Gastrocnemius medialis (tissue), 4 donors: ENCODE data around the gene LPAR5. TPM values are rescaled to one million over a fixed set of nuclear protein-coding genes. Genes with fewer than 3 reads are reported as not detected.
"Not testable (repeated sequence)": the region's sequence is repeated elsewhere in the genome, so short reads cannot be mapped to it uniquely, and the experiment has no call there.

Experiments
- ATAC-seq, 2 donors: fragments of 150-250 bp; one replicate each; pipeline ENCODE4 v1.9.1; 2016
- DNase-seq, 2 donors: peaks; one replicate each; pipeline ENCODE4 v3.0.0-alpha.2; 2019
- H3K27ac ChIP-seq, 4 donors: fragments of 200-600 bp; sonication (generic); 1 replicate in 1 of 4; 2 replicates in 3 of 4; pipeline ENCODE4 v1.5.1; 2016 to 2018; ENCODE audit warnings: mild to moderate bottlenecking in 2 of 4, moderate library complexity in 1 of 4
- H3K27me3 ChIP-seq, 3 donors: fragments of 200-600 bp; sonication (generic) in 2 of 3; 1 replicate in 1 of 3; 2 replicates in 2 of 3; pipeline versions ENCODE4 v1.5.1 to v1.6.0; 2016 to 2019; ENCODE audit warnings: mild to moderate bottlenecking in 1 of 3, moderate library complexity in 1 of 3
- H3K36me3 ChIP-seq, 2 donors: fragments of 200-600 bp; sonication (generic) in 1 of 2; one replicate each; pipeline ENCODE4 v1.5.1; 2017 to 2018
- H3K4me1 ChIP-seq, 2 donors: fragments of 200-600 bp; sonication (generic) in 1 of 2; one replicate each; pipeline ENCODE4 v1.5.1; 2016 to 2017; ENCODE audit warnings: mild to moderate bottlenecking in 2 of 2
- H3K4me3 ChIP-seq, 4 donors: fragments of 200-600 bp; sonication (generic) in 3 of 4; 1 replicate in 1 of 4; 2 replicates in 3 of 4; pipeline ENCODE4 v1.5.1; 2016 to 2019; ENCODE audit warnings: mild to moderate bottlenecking in 2 of 4
- H3K9me3 ChIP-seq, 3 donors: fragments of 200-600 bp; sonication (generic) in 2 of 3; 1 replicate in 1 of 3; 2 replicates in 2 of 3; pipeline ENCODE4 v1.5.1; 2016 to 2019
- CTCF ChIP-seq, 5 experiments: fragments of 450-650 bp in 3 of 5; fragments of 200-600 bp in 2 of 5; sonication (generic) in 2 of 5; IDR thresholded peaks in 4 of 5; conservative IDR thresholded peaks in 1 of 5; 1 replicate in 4 of 5; 2 replicates in 1 of 5; pipeline ENCODE4 v1.5.1; 2016 to 2019; ENCODE audit warnings: antibody characterized with exemption in 5 of 5, mild to moderate bottlenecking in 3 of 5, moderate library complexity in 3 of 5
- POLR2A ChIP-seq, 2 donors: fragments of 450-650 bp; IDR thresholded peaks; one replicate each; pipeline ENCODE4 v1.6.1; 2017; ENCODE audit warnings: antibody characterized with exemption in 2 of 2, mild to moderate bottlenecking in 2 of 2, moderate library complexity in 2 of 2
- in situ Hi-C, 4 donors: fragments of 200-750 bp; cut with MboI; loops; one replicate each; pipeline versions ENCODE4 v1.15.0 to v1.8.0; 2017; ENCODE audit warnings: low sequenced_read_pairs in 4 of 4
- intact Hi-C: fragments of 100-400 bp; cut with DNase I; formaldehyde crosslinking; loops from one replicate; pipeline ENCODE4 v1.15.1; 2023; ENCODE audit warnings: low total_unique reads
- total RNA-seq, 4 donors: library from RNA; depleted of rRNA; stranded (reverse); fragments of >200 nt; gene quantifications; one replicate each; pipeline versions ENCODE4 v1.1.0 to v1.2.3, GENCODE V29; 2016

LPAR5 gene
- total RNA-seq, 4 donors from 2014 or later, result 0.17 to 0.75 (median 0.47) TPM

GRCh38 chr12:6605421-6606330, 30.1 kb downstream of the LPAR5 start:
- Histone ChIP-seq H3K4me1 (peaks cover 44% of the 10 kb centered on the region in 2 donors), H3K27ac (peak overlapping the region; percentile 95 to 99 (median 97)), H3K27me3 (no peaks in the 10 kb centered on the region), H3K36me3 (peaks cover under 1 to 14% of the 10 kb centered on the region in 2 donors), H3K4me3 (peak overlapping the region; percentile 85 to 98 (median 96)), H3K9me3 (no peaks in the 10 kb centered on the region)
- no peak for DNase-seq
- intact Hi-C loops, result loop anchor here (2.0 to 5.0 kb wide), 3 partner anchors 37 to 268 kb away; partner anchors contain the start of genes GAPDH and NOP2
- no peak for TF ChIP-seq CTCF (IDR thresholded peaks at IDR 0.05 in 4 of 5, conservative IDR thresholded peaks at IDR 0.05 in 1 of 5)
- in situ Hi-C loops, result no loop called here
- ATAC-seq, result peak; percentile 6 to 7

DNA sequence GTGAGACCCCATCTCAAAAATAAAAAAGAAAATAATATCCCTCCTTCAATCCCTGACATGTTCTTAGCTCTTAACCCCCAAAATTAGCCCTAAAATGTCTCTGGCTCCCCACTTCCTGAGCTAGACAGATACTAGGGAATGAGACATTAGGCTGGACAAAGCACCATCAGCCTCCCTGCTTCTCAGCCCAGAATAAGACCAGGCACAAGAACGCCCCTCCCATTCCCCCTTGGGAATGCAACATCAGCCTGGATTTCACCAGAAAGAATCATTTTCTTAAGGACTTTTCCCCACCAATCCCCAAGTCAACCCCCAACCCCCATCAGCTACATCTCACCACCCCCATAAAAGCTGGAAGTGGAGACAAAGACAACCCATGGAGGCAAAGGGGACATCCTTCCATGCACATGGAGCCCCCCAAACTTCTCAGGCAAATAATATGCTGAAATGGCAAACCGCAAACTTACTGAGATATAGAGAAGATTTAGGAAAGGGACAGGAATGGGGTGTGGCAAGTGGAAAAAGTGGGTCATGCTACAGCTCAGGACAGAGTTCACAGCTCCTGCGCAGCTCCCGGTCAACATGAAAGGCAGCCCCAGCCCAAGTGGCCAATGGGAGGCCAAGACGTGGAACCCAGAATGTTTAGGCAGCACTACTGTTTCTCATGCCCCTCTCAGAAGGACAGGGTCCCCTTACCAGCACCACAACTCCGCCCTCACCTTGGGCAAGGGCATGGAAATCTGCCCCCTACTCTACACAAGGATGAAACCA, 31.3 kb downstream of the LPAR5 start:
- peaks cover 3 to 26% of the 10 kb centered on the region in 2 donors for H3K36me3 ChIP-seq
- no peaks in the 10 kb centered on the region for H3K27me3 ChIP-seq
- no peaks in the 10 kb centered on the region for H3K9me3 ChIP-seq
- intact Hi-C loops (loop anchor here (5.0 kb wide), 1 partner anchor 267 kb away; no protein-coding TSS in a partner anchor), in situ Hi-C loops (no loop called here)
- peaks cover 44% of the 10 kb centered on the region in 2 donors for H3K4me1 ChIP-seq
- TF ChIP-seq CTCF (IDR thresholded peaks at IDR 0.05 in 4 of 5, conservative IDR thresholded peaks at IDR 0.05 in 1 of 5), result no peak
- TF ChIP-seq POLR2A (IDR thresholded peaks at IDR 0.05), result no peak
- H3K27ac ChIP-seq, result peak overlapping the region; percentile 95 to 99 (median 97)
- peak in 1 of 2 donors; percentile 36 for DNase-seq
- peak overlapping the region; percentile 7 to 98 (median 91) for H3K4me3 ChIP-seq
- no peak for ATAC-seq

DNA sequence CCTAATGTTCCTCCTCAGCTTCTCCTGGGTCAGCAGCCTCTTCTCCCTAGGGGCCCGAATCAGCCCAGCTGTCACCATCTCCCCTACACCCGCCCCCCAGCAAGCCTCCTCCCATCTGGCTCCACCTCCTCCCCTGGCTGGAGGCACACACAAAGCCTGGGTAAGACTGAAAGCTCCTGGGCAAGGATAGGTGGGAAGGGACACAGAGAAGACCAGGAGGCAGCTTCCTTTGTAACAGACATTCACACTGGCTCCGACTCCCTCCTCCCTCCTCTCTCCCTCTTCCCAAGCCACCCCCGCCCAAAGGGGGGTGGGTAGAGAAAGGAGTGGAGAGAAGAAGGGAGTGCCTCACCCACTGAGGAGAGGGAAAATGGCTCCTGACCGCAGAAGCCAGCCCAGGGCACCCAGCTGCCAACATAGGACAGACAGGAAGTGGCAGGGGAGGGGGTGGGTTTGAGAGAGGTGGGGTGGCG, 32.6 kb downstream of the LPAR5 start:
- H3K27ac ChIP-seq, result peak overlapping the region in 3 of 4 donors; percentile 27 to 98 (median 96)
- peak overlapping the region in 1 of 4 donors; percentile 15 for H3K4me3 ChIP-seq
- intact Hi-C loops, result no loop called here
- H3K9me3 ChIP-seq, result no peaks in the 10 kb centered on the region
- DNase-seq (peak in 1 of 2 donors; percentile 61), ATAC-seq (no peak)
- H3K27me3 ChIP-seq, result no peaks in the 10 kb centered on the region
- H3K4me1 ChIP-seq, result peaks cover 43 to 44% of the 10 kb centered on the region in 2 donors
- in situ Hi-C loops, result no loop called here
- H3K36me3 ChIP-seq, result peaks cover 7 to 39% of the 10 kb centered on the region in 2 donors
- TF ChIP-seq CTCF (IDR thresholded peaks at IDR 0.05 in 4 of 5, conservative IDR thresholded peaks at IDR 0.05 in 1 of 5) (no peak), POLR2A (IDR thresholded peaks at IDR 0.05) (no peak)

DNA sequence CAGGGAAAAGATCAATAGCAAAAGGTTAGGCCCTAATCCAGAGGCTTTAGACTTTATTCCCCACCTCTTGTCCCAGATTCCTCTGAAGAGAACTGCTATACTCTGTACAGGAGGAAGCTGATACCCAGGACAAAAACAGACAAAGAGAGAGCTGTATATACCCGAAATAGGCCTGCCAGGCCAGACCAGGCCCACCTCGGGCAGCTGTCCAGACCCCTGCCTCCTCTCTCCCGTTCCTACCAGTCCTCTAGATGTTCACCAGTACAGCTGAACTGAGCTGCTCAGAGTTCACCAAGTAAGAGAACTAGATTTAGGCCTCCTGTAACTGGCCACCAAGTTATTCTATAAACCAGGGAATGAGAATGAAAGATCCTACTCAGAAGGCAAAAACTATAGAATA, 33.2 kb downstream of the LPAR5 start:
- Histone ChIP-seq H3K27me3 (no peaks in the 10 kb centered on the region), H3K4me3 (no peak overlapping the region), H3K27ac (peak overlapping the region in 3 of 4 donors; percentile 27 to 98 (median 96)), H3K36me3 (peaks cover 7 to 46% of the 10 kb centered on the region in 2 donors), H3K9me3 (no peaks in the 10 kb centered on the region), H3K4me1 (peaks cover 37 to 39% of the 10 kb centered on the region in 2 donors)
- intact Hi-C loops (no loop called here), in situ Hi-C loops (no loop called here)
- TF ChIP-seq CTCF (IDR thresholded peaks at IDR 0.05 in 4 of 5, conservative IDR thresholded peaks at IDR 0.05 in 1 of 5) (no peak), POLR2A (IDR thresholded peaks at IDR 0.05) (no peak)
- no peak for DNase-seq
- no peak for ATAC-seq

DNA sequence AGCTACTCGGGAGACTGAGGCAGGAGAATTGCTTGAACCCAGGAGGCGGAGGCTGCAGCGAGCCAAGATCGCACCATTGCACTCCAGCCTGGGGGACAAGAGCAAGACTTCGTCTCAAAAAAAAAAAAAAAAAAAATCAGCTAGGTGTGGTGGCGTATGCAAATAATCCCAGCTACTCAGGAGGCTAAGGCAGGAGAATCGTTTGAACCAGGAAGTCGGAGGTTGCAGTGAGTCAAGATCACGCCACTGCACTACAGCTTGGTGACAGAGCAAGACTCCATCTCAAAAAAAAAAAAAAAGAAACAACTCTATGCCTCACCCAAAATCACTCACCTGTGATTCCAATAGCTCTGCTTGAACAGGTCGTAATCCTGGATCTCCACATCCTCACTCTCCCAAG, 40.1 kb downstream of the LPAR5 start:
- H3K27me3 ChIP-seq, H3K4me1 ChIP-seq, intact Hi-C loops, DNase-seq, H3K4me3 ChIP-seq, H3K9me3 ChIP-seq, ATAC-seq, H3K27ac ChIP-seq, in situ Hi-C loops: not testable (repeated sequence)
- H3K36me3 ChIP-seq, result peaks cover 15 to 100% of the 10 kb centered on the region in 2 donors
